GM23248 (cell line): ENCODE data around the gene TPRA1.

Experiments
- EZH2 ChIP-seq: fragments of 200-600 bp; sonication (generic); IDR thresholded peaks from 2 replicates; pipeline ENCODE4 v1.6.1; 2018; ENCODE audit warnings: antibody characterized with exemption, mild to moderate bottlenecking; ENCODE audit not compliant: insufficient read depth, poor library complexity, severe bottlenecking
- EZH2phosphoT487 ChIP-seq: fragments of 200-600 bp; sonication (generic); IDR thresholded peaks from 2 replicates; pipeline ENCODE4 v1.6.1; 2018; ENCODE audit warnings: antibody characterized with exemption, moderate library complexity, mild to moderate bottlenecking, low read depth; ENCODE audit not compliant: insufficient read depth

DNA sequence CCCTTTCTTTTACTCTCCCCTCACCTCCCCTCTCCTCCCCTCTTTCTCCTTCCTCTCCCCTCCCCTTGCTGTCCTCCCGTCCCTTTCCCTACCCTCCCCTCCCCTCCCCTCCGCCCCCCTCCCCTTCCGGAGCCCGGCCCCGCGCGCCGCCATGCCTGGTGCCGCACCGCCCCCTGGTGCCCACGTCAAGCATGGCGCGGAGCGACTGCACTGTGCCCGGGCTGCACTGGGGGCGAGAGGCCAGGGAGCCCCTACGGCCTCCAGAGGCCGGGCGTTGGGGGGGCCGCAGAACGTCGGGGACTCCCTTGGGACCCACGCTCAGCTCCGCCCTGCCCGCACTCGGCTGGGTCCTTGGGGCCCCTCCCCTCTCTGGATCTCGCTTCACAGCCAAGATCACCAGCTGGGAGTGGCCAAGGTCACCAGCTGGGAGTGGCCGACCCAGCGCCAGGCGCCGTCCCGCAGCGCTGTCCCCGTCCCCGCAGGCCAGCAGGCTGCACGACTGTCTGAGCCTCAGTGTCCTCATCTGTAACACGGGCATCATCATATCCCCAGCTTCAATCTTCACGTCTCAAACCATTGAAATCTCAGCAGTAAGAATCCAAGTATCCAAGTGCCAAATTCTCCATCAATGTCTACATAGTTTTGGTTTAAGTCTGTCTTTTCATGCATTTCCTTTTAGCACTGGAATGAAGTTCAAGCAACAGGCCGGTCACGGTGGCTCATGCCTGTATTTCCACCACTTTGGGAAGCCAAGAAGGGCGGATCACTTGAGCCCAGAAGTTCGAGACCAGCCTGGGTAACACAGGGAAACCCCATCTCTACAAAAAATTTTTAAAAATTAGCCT, 42.5 kb downstream of the TPRA1 start:
- TF ChIP-seq EZH2, result no peak
- TF ChIP-seq EZH2phosphoT487, result no peak
